Uterus (tissue), 4 donors: ENCODE data around the gene A4GALT. TPM values are rescaled to one million over a fixed set of nuclear protein-coding genes. Genes with fewer than 3 reads are reported as not detected.
A peak's percentile ranks its signal among the peaks of the same experiment; 100 is the strongest.

ENCODE experiments used
- DNase-seq, 2 donors: peaks; one replicate each; pipeline ENCODE4 v3.0.0-alpha.2; 2019 to 2020
- H3K27ac ChIP-seq, 2 donors: fragments of 200-600 bp; sonication (generic); 1 replicate in 1 of 2; 2 replicates in 1 of 2; pipeline ENCODE4 v1.5.1; 2016 to 2018
- H3K27me3 ChIP-seq, 2 donors: fragments of 200-600 bp; sonication (generic); one replicate each; pipeline ENCODE4 v1.5.1; 2018 to 2019; ENCODE audit warnings: control low read depth in 1 of 2
- H3K36me3 ChIP-seq, 2 donors: fragments of 200-600 bp; sonication (generic); one replicate each; pipeline ENCODE4 v1.5.1; 2019; ENCODE audit warnings: control low read depth in 1 of 2
- H3K4me1 ChIP-seq, 2 donors: fragments of 200-600 bp; sonication (generic); one replicate each; pipeline ENCODE4 v1.5.1; 2018 to 2019; ENCODE audit warnings: control low read depth in 1 of 2
- H3K4me3 ChIP-seq, 2 donors: fragments of 200-600 bp; sonication (generic); 1 replicate in 1 of 2; 2 replicates in 1 of 2; pipeline ENCODE4 v1.5.1; 2018 to 2019; ENCODE audit warnings: mild to moderate bottlenecking in 1 of 2
- H3K9me3 ChIP-seq, 2 donors: fragments of 200-600 bp; sonication (generic); one replicate each; pipeline ENCODE4 v1.5.1; 2019; ENCODE audit warnings: control low read depth in 1 of 2
- CTCF ChIP-seq, 4 experiments: fragments of 200-600 bp in 2 of 4; fragments of 450-650 bp in 2 of 4; sonication (generic) in 2 of 4; IDR thresholded peaks; one replicate each; pipeline ENCODE4 v1.5.1; 2016 to 2019; ENCODE audit warnings: antibody characterized with exemption in 4 of 4, mild to moderate bottlenecking in 2 of 4, moderate library complexity in 1 of 4
- POLR2A ChIP-seq, 2 donors: fragments of 450-650 bp; IDR thresholded peaks; one replicate each; pipeline ENCODE4 v1.6.1; 2016; ENCODE audit warnings: antibody characterized with exemption in 2 of 2, mild to moderate bottlenecking in 1 of 2, moderate library complexity in 1 of 2
- intact Hi-C: fragments of 100-400 bp; cut with DNase I; formaldehyde crosslinking; loops from one replicate; pipeline ENCODE4 v1.15.1; 2023; ENCODE audit warnings: low total_unique reads
- total RNA-seq, 4 donors: library from RNA; depleted of rRNA in 3 of 4; stranded (reverse); fragments of >200 nt in 3 of 4; gene quantifications; one replicate each; pipeline versions ENCODE4 v1.1.0 to v1.2.4, GENCODE V29; 2014 to 2023
- donor health status: DM: yes; HTN: yes; CAD: no.

A4GALT gene
- total RNA-seq, 4 donors from 2014 or later = 4.4 to 100.0 (median 19.6) TPM

GRCh38 chr22:42700901-42701300, 19.8 kb downstream of the A4GALT start:
- peak overlapping the region in 1 of 2 donors; percentile 90 for H3K27ac ChIP-seq
- H3K4me3 ChIP-seq = no peak overlapping the region
- intact Hi-C loops = no loop called here
- H3K27me3 ChIP-seq = no peaks in the 10 kb centered on the region
- H3K36me3 ChIP-seq = no peaks in the 10 kb centered on the region
- peaks cover 4 to 21% of the 10 kb centered on the region in 2 donors for H3K4me1 ChIP-seq
- H3K9me3 ChIP-seq = no peaks in the 10 kb centered on the region
- TF ChIP-seq POLR2A (IDR thresholded peaks at IDR 0.05) = no peak
- TF ChIP-seq CTCF (IDR thresholded peaks at IDR 0.05) = no peak
- no peak for DNase-seq

GRCh38 chr22:42700355-42700754, 20.3 kb downstream of the A4GALT start:
- Histone ChIP-seq H3K27ac (peak overlapping the region in 1 of 2 donors; percentile 90), H3K27me3 (no peaks in the 10 kb centered on the region), H3K36me3 (no peaks in the 10 kb centered on the region), H3K4me1 (peaks cover 4 to 21% of the 10 kb centered on the region in 2 donors), H3K9me3 (no peaks in the 10 kb centered on the region), H3K4me3 (no peak overlapping the region)
- TF ChIP-seq CTCF (IDR thresholded peaks at IDR 0.05) = no peak
- no peak for TF ChIP-seq POLR2A (IDR thresholded peaks at IDR 0.05)
- DNase-seq = peak in 1 of 2 donors; percentile 9
- intact Hi-C loops = no loop called here

- no peaks in the 10 kb centered on the region for H3K27me3 ChIP-seq
- H3K27ac ChIP-seq = peak overlapping the region; percentile 90 to 91
- peaks cover 4 to 21% of the 10 kb centered on the region in 2 donors for H3K4me1 ChIP-seq
- H3K9me3 ChIP-seq = no peaks in the 10 kb centered on the region
- no peak overlapping the region for H3K4me3 ChIP-seq
- TF ChIP-seq POLR2A (IDR thresholded peaks at IDR 0.05) = no peak
- no peak for TF ChIP-seq CTCF (IDR thresholded peaks at IDR 0.05)
- H3K36me3 ChIP-seq = no peaks in the 10 kb centered on the region
- peak in 1 of 2 donors; percentile 15 for DNase-seq
- intact Hi-C loops = no loop called here
Measured at GRCh38 chr22:42699976-42700352, 20.7 kb downstream of the A4GALT start.

GRCh38 chr22:42699281-42699975, 21.2 kb downstream of the A4GALT start:
- Histone ChIP-seq H3K4me1 (peaks cover 4 to 21% of the 10 kb centered on the region in 2 donors), H3K4me3 (no peak overlapping the region)
- intact Hi-C loops = no loop called here

More at GRCh38 chr22:42699281-42699975, 21.2 kb downstream of the A4GALT start:
- DNase-seq = no peak
- Histone ChIP-seq H3K36me3 (no peaks in the 10 kb centered on the region), H3K9me3 (no peaks in the 10 kb centered on the region), H3K27me3 (no peaks in the 10 kb centered on the region), H3K27ac (peak overlapping the region; percentile 90 to 91)
- no peak for TF ChIP-seq POLR2A (IDR thresholded peaks at IDR 0.05)
- TF ChIP-seq CTCF (IDR thresholded peaks at IDR 0.05) = no peak
